Neural progenitor cell (in vitro differentiated cells): Measurements from ENCODE around the gene L3MBTL3.

Source experiments
- EZH2 ChIP-seq: fragments of 200-600 bp; sonication (generic); IDR thresholded peaks from 2 replicates; pipeline ENCODE4 v1.6.1; 2017; ENCODE audit warnings: antibody characterized with exemption, mild to moderate bottlenecking, moderate library complexity
- EZH2phosphoT487 ChIP-seq: fragments of 200-600 bp; sonication (generic); IDR thresholded peaks from 2 replicates; pipeline ENCODE4 v1.6.1; 2017; ENCODE audit warnings: antibody characterized with exemption
- TF ChIP-seq, protein P1 (sequence below): fragments of 200-600 bp; sonication (generic); IDR thresholded peaks from 2 replicates; pipeline ENCODE4 v1.5.1; 2017; ENCODE audit warnings: antibody characterized with exemption, mild to moderate bottlenecking

DNA sequence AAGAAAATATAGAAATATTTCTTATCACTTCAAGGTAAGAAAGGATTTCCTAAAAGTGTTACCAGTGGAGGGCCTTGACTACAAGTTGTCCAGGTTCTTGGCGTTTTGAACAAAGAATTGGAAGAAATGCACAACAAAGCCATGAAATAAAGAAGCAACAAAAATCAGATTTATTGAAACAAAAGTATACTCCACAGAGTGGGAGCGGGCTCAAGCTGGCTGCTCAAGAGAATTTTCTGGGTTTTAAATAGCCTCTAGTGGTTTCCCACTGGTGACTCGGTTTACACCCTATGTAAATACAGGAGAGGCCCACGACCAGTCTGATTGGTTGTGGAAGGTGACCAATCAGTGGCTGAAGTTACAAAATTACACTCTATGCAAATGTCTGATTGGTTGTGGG is 140.2 kb downstream of the L3MBTL3 start:
- TF ChIP-seq, protein P1, sequence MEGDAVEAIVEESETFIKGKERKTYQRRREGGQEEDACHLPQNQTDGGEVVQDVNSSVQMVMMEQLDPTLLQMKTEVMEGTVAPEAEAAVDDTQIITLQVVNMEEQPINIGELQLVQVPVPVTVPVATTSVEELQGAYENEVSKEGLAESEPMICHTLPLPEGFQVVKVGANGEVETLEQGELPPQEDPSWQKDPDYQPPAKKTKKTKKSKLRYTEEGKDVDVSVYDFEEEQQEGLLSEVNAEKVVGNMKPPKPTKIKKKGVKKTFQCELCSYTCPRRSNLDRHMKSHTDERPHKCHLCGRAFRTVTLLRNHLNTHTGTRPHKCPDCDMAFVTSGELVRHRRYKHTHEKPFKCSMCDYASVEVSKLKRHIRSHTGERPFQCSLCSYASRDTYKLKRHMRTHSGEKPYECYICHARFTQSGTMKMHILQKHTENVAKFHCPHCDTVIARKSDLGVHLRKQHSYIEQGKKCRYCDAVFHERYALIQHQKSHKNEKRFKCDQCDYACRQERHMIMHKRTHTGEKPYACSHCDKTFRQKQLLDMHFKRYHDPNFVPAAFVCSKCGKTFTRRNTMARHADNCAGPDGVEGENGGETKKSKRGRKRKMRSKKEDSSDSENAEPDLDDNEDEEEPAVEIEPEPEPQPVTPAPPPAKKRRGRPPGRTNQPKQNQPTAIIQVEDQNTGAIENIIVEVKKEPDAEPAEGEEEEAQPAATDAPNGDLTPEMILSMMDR = no peak
- TF ChIP-seq EZH2 = no peak
- no peak for TF ChIP-seq EZH2phosphoT487
